Measurements from ENCODE around the gene DGKH. TPM values are rescaled to one million over a fixed set of nuclear protein-coding genes. Genes with fewer than 3 reads are reported as not detected.
A peak's percentile ranks its signal among the peaks of the same experiment; 100 is the strongest.

DGKH gene
- total and polyA plus RNA-seq, 9 of the 15 experiments (the other 6 are each of a cell fraction or from before 2014, with no cell fraction given) = 0.38 to 4.4 (median 3.1) TPM

GRCh38 chr13:42272115-42272803 is 223.8 kb downstream of the DGKH start, which contains the start of gene AKAP11 (continued):
- TF ChIP-seq HDAC1 (IDR thresholded peaks at IDR 0.05) (0 out of 4 replicates have a peak, but pooled peaks of 1 of the 2 experiments have one; percentile 28), L3MBTL2 (IDR thresholded peaks at IDR 0.05) (peak; percentile 0), NRF1 (conservative IDR thresholded peaks at IDR 0.05 in 1 of 2, IDR thresholded peaks at IDR 0.05 in 1 of 2) (peak; percentile 55 to 59), ZNF639 (CRISPR knock-in tag; conservative IDR thresholded peaks at IDR 0.05 in 1 of 2, IDR thresholded peaks at IDR 0.05 in 1 of 2) (peak in 1 of 2 experiments; percentile 27; a peak in 1 of 4 replicates), SNRNP70 (optimal IDR thresholded peaks at IDR 0.05; ENCODE audit: low read depth, low read length) (no peak), REST (IDR thresholded peaks at IDR 0.05; ENCODE audit: borderline replicate concordance) (no peak), REST (CRISPR knock-in tag; IDR thresholded peaks at IDR 0.05; ENCODE audit: low read depth) (no peak), ELF4 (CRISPR knock-in tag; IDR thresholded peaks at IDR 0.05) (no peak), VEZF1 (CRISPR knock-in tag; IDR thresholded peaks at IDR 0.05) (peak; percentile 95), SMARCE1 (IDR thresholded peaks at IDR 0.05) (0 out of 2 replicates have a peak, but pooled peaks have one; percentile 34), KAT8 (IDR thresholded peaks at IDR 0.05; ENCODE audit: low read depth) (no peak), CXXC5 (CRISPR knock-in tag; IDR thresholded peaks at IDR 0.05) (no peak; the same call in 1 of the 2 replicates), NR1H2 (CRISPR knock-in tag; IDR thresholded peaks at IDR 0.05) (no peak), ZNF121 (CRISPR knock-in tag; conservative IDR thresholded peaks at IDR 0.05) (no peak), SAP30 (IDR thresholded peaks at IDR 0.05; ENCODE audit: borderline replicate concordance, insufficient read depth, low read depth, low read length, poor library complexity, severe bottlenecking) (no peak), BRF1 (IDR thresholded peaks at IDR 0.05; ENCODE audit: borderline replicate concordance, extremely low read depth, insufficient read length) (no peak), ELF1 (tag; IDR thresholded peaks at IDR 0.05) (no peak)

All from K562 (cell line).